A673 (cell line): ENCODE data around the gene LUC7L2. TPM values are rescaled to one million over a fixed set of nuclear protein-coding genes. Genes with fewer than 3 reads are reported as not detected.
"Not testable (repeated sequence)": the region's sequence is repeated elsewhere in the genome, so short reads cannot be mapped to it uniquely, and the experiment has no call there.

Source experiments
- BruUV-seq: library from RNA; stranded (reverse); fragments of 400-500 nt; replicated peaks from 2 replicates; lab custom pipeline; 2021; lab: Mats Ljungman, UMichigan
- CTCF ChIA-PET: fragments of 300-600 bp; sonication (Branson Sonifier 250); formaldehyde crosslinking; loops from one replicate; lab custom pipeline; 2022; ENCODE audit warnings: antibody characterized with exemption; lab: Charles Lee
- POLR2A ChIA-PET: fragments of 300-600 bp; sonication (Branson Sonifier 250); formaldehyde crosslinking; loops from one replicate; lab custom pipeline; 2022; ENCODE audit warnings: antibody characterized with exemption; ENCODE audit not compliant: low non-redundant PET; lab: Charles Lee
- DNase-seq: peaks from one replicate; pipeline ENCODE4 v3.0.0-alpha.2; 2015; ENCODE audit warnings: low spot score
- H3K27ac ChIP-seq: fragments of 200-600 bp; sonication (generic); 2 replicates; pipeline ENCODE4 v1.5.1; 2016; ENCODE audit warnings: mixed run types, low read depth, mild to moderate bottlenecking, mixed read lengths, antibody characterized with exemption, low read length; ENCODE audit not compliant: poor library complexity, severe bottlenecking
- H3K27me3 ChIP-seq: fragments of 200-600 bp; sonication (generic); replicated peaks from 2 replicates; pipeline ENCODE4 v1.6.1; 2017; ENCODE audit warnings: mixed run types, low read depth, mild to moderate bottlenecking, mixed read lengths, antibody characterized with exemption, low read length; ENCODE audit not compliant: insufficient read depth, poor library complexity
- H3K36me3 ChIP-seq: fragments of 200-600 bp; sonication (generic); 2 replicates; pipeline ENCODE4 v1.6.1; 2016; ENCODE audit warnings: mixed run types, mild to moderate bottlenecking, mixed read lengths, antibody characterized with exemption, low read length; ENCODE audit not compliant: insufficient read depth, poor library complexity, severe bottlenecking
- H3K4me1 ChIP-seq: fragments of 200-600 bp; sonication (generic); 2 replicates; pipeline ENCODE4 v1.6.1; 2017; ENCODE audit warnings: mixed run types, mild to moderate bottlenecking, mixed read lengths, antibody characterized with exemption, low read length; ENCODE audit not compliant: insufficient read depth, poor library complexity, severe bottlenecking
- H3K4me3 ChIP-seq: fragments of 200-600 bp; sonication (generic); 2 replicates; pipeline ENCODE4 v1.5.1; 2016; ENCODE audit warnings: low read depth, mixed run types, mild to moderate bottlenecking, mixed read lengths, low read length; ENCODE audit not compliant: poor library complexity, severe bottlenecking
- H3K9me3 ChIP-seq: fragments of 200-600 bp; sonication (generic); 2 replicates; pipeline ENCODE4 v1.6.1; 2016; ENCODE audit warnings: mixed run types, low read depth, mild to moderate bottlenecking, mixed read lengths, antibody characterized with exemption, low read length; ENCODE audit not compliant: poor library complexity, severe bottlenecking
- CTCF ChIP-seq: fragments of 300-800, 200-600 bp; sonication (generic); conservative IDR thresholded peaks from 2 replicates; pipeline ENCODE4 v1.5.1; 2017; ENCODE audit warnings: low read depth, mild to moderate bottlenecking, antibody characterized with exemption, low read length, moderate library complexity, mixed read lengths
- EZH2 ChIP-seq: fragments of 200-600 bp; sonication (generic); IDR thresholded peaks from 2 replicates; pipeline ENCODE4 v1.6.1; 2017; ENCODE audit warnings: borderline replicate concordance, low read depth, mild to moderate bottlenecking, mixed read lengths, antibody characterized with exemption, low read length; ENCODE audit not compliant: poor library complexity, severe bottlenecking
- intact Hi-C: fragments of 100-400 bp; cut with micrococcal nuclease; formaldehyde crosslinking; loops from one replicate; pipeline ENCODE4 v1.10.0; 2022; ENCODE audit not compliant: unreplicated experiment
- total RNA-seq: library from RNA; stranded (reverse); gene quantifications from 2 replicates; pipeline ENCODE4 v1.2.3, GENCODE V29; 2021

Gene LUC7L2
- total RNA-seq, 1 experiment from 2014 or later: 107 TPM

DNA sequence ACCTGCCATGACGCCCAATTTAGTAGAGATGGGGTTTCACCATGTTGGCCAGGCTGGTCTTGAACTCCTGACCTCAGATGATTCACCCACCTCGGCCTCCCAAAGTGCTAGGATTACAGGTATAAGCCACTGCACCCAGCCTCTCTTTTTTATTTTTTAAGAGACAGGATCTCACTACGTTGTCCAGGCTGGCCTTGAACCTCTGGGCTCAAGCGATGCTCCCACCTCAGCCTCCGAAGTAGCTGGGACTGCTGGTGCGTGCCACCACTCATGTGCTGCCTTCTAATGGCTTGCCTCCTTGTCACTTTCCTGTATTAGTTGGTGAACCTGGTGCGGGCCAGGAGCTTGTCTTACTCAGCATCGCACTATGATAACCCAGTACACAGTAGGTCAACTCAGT lies 96.8 kb downstream of the LUC7L2 start:
- Histone ChIP-seq H3K27me3 (no peaks in the 10 kb centered on the region), H3K27ac (no peak overlapping the region), H3K4me3 (no peak overlapping the region), H3K36me3 (no peaks in the 10 kb centered on the region), H3K4me1 (no peaks in the 10 kb centered on the region), H3K9me3 (no peaks in the 10 kb centered on the region)
- no TSS peak for BruUV-seq
- intact Hi-C loops: no loop called here
- ChIA-PET POLR2A (no interaction called here), CTCF (no interaction called here)
- no peak for TF ChIP-seq CTCF
- no peak for TF ChIP-seq EZH2
- DNase-seq: no peak

DNA sequence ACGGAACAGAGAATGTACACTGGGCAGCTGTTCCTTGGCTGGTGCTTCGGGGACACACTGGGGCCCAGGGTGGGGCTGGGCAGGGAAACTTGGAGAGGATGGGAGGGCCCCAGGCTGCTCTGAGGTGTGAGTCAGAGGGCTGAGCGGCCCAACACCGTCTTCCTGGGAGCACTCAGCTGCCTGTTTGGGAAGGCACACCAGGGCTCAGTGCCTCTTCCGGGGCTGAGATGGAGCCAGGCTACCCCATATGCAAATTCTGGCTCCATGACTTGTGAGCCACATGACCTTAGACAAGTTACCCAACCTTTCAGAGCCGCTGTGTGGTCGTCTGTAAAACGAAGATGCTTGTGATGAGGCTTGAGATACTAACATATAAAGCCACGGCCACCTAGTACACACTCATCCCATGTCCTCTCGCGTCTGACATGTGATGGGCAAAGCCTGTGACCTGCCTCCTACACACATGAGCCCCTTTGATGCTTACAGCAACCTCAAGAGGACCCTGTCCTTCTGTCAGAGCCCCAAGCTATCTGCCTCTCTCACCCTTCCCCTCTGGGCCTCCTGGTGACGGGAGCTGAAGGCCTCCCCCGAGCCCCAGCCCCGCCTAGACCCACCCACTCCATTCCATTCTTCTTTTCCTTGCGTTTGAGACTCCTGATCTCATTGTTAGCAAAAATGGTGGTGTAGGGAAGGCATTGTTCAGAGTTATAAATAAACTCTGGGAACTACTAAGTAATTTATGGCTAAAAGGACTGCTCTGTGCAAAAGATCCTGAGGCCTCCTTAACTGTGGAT lies 97.7 kb downstream of the LUC7L2 start:
- H3K36me3 ChIP-seq: no peaks in the 10 kb centered on the region
- no peaks in the 10 kb centered on the region for H3K4me1 ChIP-seq
- no peak overlapping the region for H3K4me3 ChIP-seq
- DNase-seq: no peak
- no peaks in the 10 kb centered on the region for H3K27me3 ChIP-seq
- no peak overlapping the region for H3K27ac ChIP-seq
- CTCF ChIA-PET: no interaction called here
- POLR2A ChIA-PET: no interaction called here
- intact Hi-C loops: no loop called here
- BruUV-seq: no TSS peak
- TF ChIP-seq CTCF (no peak), EZH2 (no peak)
- H3K9me3 ChIP-seq: no peaks in the 10 kb centered on the region

- BruUV-seq, H3K36me3 ChIP-seq, POLR2A ChIA-PET, H3K27ac ChIP-seq, H3K4me3 ChIP-seq, DNase-seq, H3K9me3 ChIP-seq, H3K4me1 ChIP-seq, intact Hi-C loops, CTCF ChIA-PET, H3K27me3 ChIP-seq: not testable (repeated sequence)
Observed at GRCh38 chr7:139463421-139463820, 103.7 kb downstream of the LUC7L2 start.

DNA sequence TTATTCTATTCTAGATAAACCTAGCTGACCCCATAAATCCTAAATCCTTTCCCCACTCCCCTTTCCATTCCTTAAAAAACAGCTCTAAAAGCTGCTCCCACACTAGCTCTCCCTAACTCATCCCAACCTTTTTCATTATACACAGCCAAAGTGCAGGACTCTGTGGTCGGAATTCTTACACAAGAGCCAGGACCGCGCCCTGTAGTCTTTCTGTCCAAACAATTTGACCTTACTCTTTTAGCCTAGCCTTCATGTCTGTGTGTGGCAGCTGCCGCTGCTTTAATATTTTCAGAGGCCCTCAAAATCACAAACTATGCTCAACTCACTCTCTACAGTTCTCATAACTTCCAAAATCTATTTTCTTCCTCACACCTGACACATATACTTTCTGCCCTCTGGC lies 104.8 kb downstream of the LUC7L2 start:
- H3K36me3 ChIP-seq, POLR2A ChIA-PET, BruUV-seq, H3K27me3 ChIP-seq, H3K27ac ChIP-seq, H3K4me3 ChIP-seq, H3K9me3 ChIP-seq, DNase-seq, intact Hi-C loops, CTCF ChIA-PET, H3K4me1 ChIP-seq: not testable (repeated sequence)

DNA sequence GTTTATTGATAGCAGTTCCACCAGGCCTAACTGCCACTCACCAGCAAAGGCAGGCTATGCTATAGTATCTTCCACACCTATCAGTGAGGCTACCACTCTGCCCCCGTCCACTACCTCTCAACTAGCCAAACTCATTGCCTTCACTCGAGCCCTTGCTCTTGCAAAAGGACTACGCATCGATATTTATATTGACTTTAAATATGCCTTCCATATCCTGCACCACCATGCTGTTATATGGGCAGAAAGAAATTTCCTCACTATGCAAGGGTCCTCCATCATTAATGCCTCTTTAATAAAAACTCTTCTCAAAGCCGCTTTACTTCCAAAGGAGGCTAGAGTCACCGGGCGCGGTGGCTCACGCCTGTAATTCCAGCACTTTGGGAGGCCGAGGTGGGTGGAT lies 105.4 kb downstream of the LUC7L2 start:
- H3K27me3 ChIP-seq: not testable (repeated sequence)

DNA sequence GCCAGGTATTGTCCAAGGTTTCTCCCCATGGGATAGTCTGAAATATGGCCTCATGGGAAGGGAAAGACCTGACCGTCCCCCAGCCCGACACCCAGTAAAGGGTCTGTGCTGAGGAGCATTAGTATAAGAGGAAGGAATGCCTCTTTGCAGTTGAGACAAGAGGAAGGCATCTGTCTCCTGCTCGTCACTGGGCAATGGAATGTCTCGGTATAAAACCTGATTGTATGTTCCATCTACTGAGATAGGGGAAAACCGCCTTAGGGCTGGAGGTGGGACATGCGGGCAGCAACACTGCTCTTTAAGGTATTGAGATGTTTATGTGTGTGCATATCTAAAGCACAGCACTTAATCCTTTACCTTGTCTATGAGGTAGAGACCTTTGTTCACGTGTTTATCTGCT lies 108.0 kb downstream of the LUC7L2 start:
- BruUV-seq, H3K4me3 ChIP-seq, H3K27ac ChIP-seq, H3K9me3 ChIP-seq, POLR2A ChIA-PET, DNase-seq, H3K36me3 ChIP-seq, H3K4me1 ChIP-seq, intact Hi-C loops, CTCF ChIA-PET, H3K27me3 ChIP-seq: not testable (repeated sequence)

More for the DNA sequence above, 105.4 kb downstream of the LUC7L2 start:
- DNase-seq, CTCF ChIA-PET, H3K27ac ChIP-seq, POLR2A ChIA-PET, intact Hi-C loops, BruUV-seq, H3K4me3 ChIP-seq, H3K9me3 ChIP-seq, H3K36me3 ChIP-seq, H3K4me1 ChIP-seq: not testable (repeated sequence)
